IMR-90 (cell line): ENCODE results near the gene KDM8. TPM values are rescaled to one million over a fixed set of nuclear protein-coding genes. Genes with fewer than 3 reads are reported as not detected.

Experiments used
- ATAC-seq: fragments of 200-7000 bp; cut with Tn5 transposase; 2 replicates; pipeline ENCODE4 v1.9.1; 2020; ENCODE audit warnings: low read depth, mild to moderate bottlenecking, moderate library complexity
- BruUV-seq: library from RNA; stranded (reverse); fragments of 400-500 nt; replicated peaks from 2 replicates; lab custom pipeline; 2021; lab: Mats Ljungman, UMichigan
- CTCF ChIA-PET: fragments of 300-600 bp; formaldehyde crosslinking; extraction: SDS; loops from one replicate; lab custom pipeline; 2021; ENCODE audit warnings: antibody characterized with exemption; lab: Yijun Ruan, JAX
- POLR2A ChIA-PET: fragments of 300-600 bp; sonication (Branson Sonifier 250); formaldehyde crosslinking; loops from one replicate; lab custom pipeline; 2022; ENCODE audit warnings: antibody characterized with exemption; ENCODE audit not compliant: unreplicated experiment; lab: Charles Lee
- DNase-seq: peaks from one replicate; pipeline ENCODE4 v3.0.0; 2013
- H2AFZ ChIP-seq: replicated peaks from 2 replicates; pipeline ENCODE3; 2013; ENCODE audit warnings: low read length, mild to moderate bottlenecking; ENCODE audit not compliant: poor library complexity
- H2AK5ac ChIP-seq: 2 replicates; pipeline ENCODE4 v1.6.1; 2013; ENCODE audit warnings: low read depth, low read length, inconsistent platforms
- H2AK9ac ChIP-seq: replicated peaks from 2 replicates; pipeline ENCODE3; 2013; ENCODE audit warnings: mild to moderate bottlenecking, low read depth, low read length, moderate library complexity; ENCODE audit not compliant: poor library complexity
- H2BK120ac ChIP-seq: 2 replicates; pipeline ENCODE4 v1.6.1; 2013; ENCODE audit warnings: low read depth, low read length, inconsistent platforms
- H2BK15ac ChIP-seq: 3 replicates; pipeline ENCODE4 v1.6.1; 2013; ENCODE audit warnings: low read depth, low read length, inconsistent platforms
- H2BK20ac ChIP-seq: 2 replicates; pipeline ENCODE4 v1.6.1; 2013; ENCODE audit warnings: low read depth, mild to moderate bottlenecking, inconsistent platforms, low read length, moderate library complexity
- H2BK5ac ChIP-seq: 2 replicates; pipeline ENCODE4 v1.6.1; 2013; ENCODE audit warnings: mild to moderate bottlenecking, low read depth, low read length, inconsistent platforms; ENCODE audit not compliant: poor library complexity, severe bottlenecking
- H3K14ac ChIP-seq: replicated peaks from 2 replicates; pipeline ENCODE4 v1.6.1; 2013; ENCODE audit warnings: low read depth, low read length, inconsistent platforms
- H3K18ac ChIP-seq: 2 replicates; pipeline ENCODE4 v1.6.1; 2013; ENCODE audit warnings: low read depth, low read length, control low read depth
- H3K23ac ChIP-seq: 2 replicates; pipeline ENCODE4 v1.6.1; 2013; ENCODE audit warnings: low read depth, low read length, inconsistent platforms
- H3K27ac ChIP-seq: 2 replicates; pipeline ENCODE4 v1.5.1; 2013; ENCODE audit warnings: mild to moderate bottlenecking, control low read depth, low read length; ENCODE audit not compliant: insufficient read depth
- H3K27me3 ChIP-seq: 2 replicates; pipeline ENCODE4 v1.6.1; 2013; ENCODE audit warnings: low read length; ENCODE audit not compliant: control insufficient read depth, insufficient read depth
- H3K36me3 ChIP-seq: 2 replicates; pipeline ENCODE4 v1.6.1; 2013; ENCODE audit warnings: low read length, mixed read lengths; ENCODE audit not compliant: control insufficient read depth, insufficient read depth
- H3K4ac ChIP-seq: 2 replicates; pipeline ENCODE4 v1.6.1; 2013; ENCODE audit warnings: low read depth, low read length, inconsistent platforms
- H3K4me1 ChIP-seq: 2 replicates; pipeline ENCODE4 v1.6.1; 2013; ENCODE audit warnings: low read length, mixed read lengths; ENCODE audit not compliant: control insufficient read depth, insufficient read depth
- H3K4me2 ChIP-seq: 2 replicates; pipeline ENCODE4 v1.6.1; 2013; ENCODE audit warnings: low read depth, mild to moderate bottlenecking, control low read depth, low read length, moderate library complexity
- H3K4me3 ChIP-seq: 2 replicates; pipeline ENCODE4 v1.5.1; 2013; ENCODE audit warnings: low read depth, mild to moderate bottlenecking, control low read depth, low read length, moderate library complexity; ENCODE audit not compliant: insufficient read depth
- H3K56ac ChIP-seq: 2 replicates; pipeline ENCODE4 v1.6.1; 2013; ENCODE audit warnings: low read length, inconsistent platforms; ENCODE audit not compliant: insufficient read depth; ENCODE audit errors: extremely low read depth
- H3K79me1 ChIP-seq, 2 experiments: 2 replicates each; pipeline ENCODE4 v1.6.1; 2013; ENCODE audit warnings: low read length in 2 of 2, inconsistent platforms in 1 of 2, low read depth in 1 of 2
- H3K9ac ChIP-seq: 2 replicates; pipeline ENCODE4 v1.6.1; 2013; ENCODE audit warnings: low read depth, low read length, control low read depth
- H3K9me1 ChIP-seq: 2 replicates; pipeline ENCODE4 v1.6.1; 2013; ENCODE audit warnings: low read length, inconsistent platforms; ENCODE audit not compliant: insufficient read depth
- H3K9me3 ChIP-seq: 2 replicates; pipeline ENCODE4 v1.6.1; 2013; ENCODE audit warnings: low read length; ENCODE audit not compliant: control insufficient read depth, insufficient read depth
- H4K20me1 ChIP-seq: 2 replicates; pipeline ENCODE4 v1.6.1; 2013; ENCODE audit warnings: low read length, inconsistent platforms; ENCODE audit not compliant: insufficient read depth
- H4K5ac ChIP-seq: 2 replicates; pipeline ENCODE4 v1.6.1; 2013; ENCODE audit warnings: mild to moderate bottlenecking, low read depth, low read length, control low read depth
- H4K8ac ChIP-seq, 2 experiments: 2 replicates each; pipeline ENCODE4 v1.6.1; 2013; ENCODE audit warnings: low read depth in 2 of 2, low read length in 2 of 2, control low read depth in 1 of 2, inconsistent platforms in 1 of 2
- H4K91ac ChIP-seq: 2 replicates; pipeline ENCODE4 v1.6.1; 2013; ENCODE audit warnings: low read depth, low read length, inconsistent platforms; ENCODE audit not compliant: insufficient read depth
- BHLHE40 ChIP-seq: fragments of 150-350 bp; IDR thresholded peaks from 2 replicates; pipeline ENCODE4 v1.6.1; 2016; ENCODE audit warnings: mild to moderate bottlenecking, low read depth, low read length
- CEBPB ChIP-seq: IDR thresholded peaks from 2 replicates; pipeline ENCODE4 v1.6.1; 2012; ENCODE audit warnings: low read depth, low read length, improper control_type of control experiment
- CHD1 ChIP-seq: IDR thresholded peaks from 2 replicates; pipeline ENCODE4 v1.6.1; 2012; ENCODE audit warnings: low read depth, low read length, improper control_type of control experiment
- FOS ChIP-seq: fragments of 150-350 bp; IDR thresholded peaks from 2 replicates; pipeline ENCODE4 v1.6.1; 2016; ENCODE audit warnings: low read depth, low read length
- MAFK ChIP-seq: IDR thresholded peaks from 2 replicates; pipeline ENCODE4 v1.6.1; 2012; ENCODE audit warnings: low read depth, low read length, improper control_type of control experiment
- MAZ ChIP-seq: IDR thresholded peaks from 2 replicates; pipeline ENCODE4 v1.6.1; 2012; ENCODE audit warnings: low read depth, mild to moderate bottlenecking, low read length, improper control_type of control experiment, moderate library complexity, borderline replicate concordance
- MXI1 ChIP-seq: IDR thresholded peaks from 2 replicates; pipeline ENCODE4 v1.6.1; 2012; ENCODE audit warnings: low read depth, mild to moderate bottlenecking, low read length, moderate library complexity, borderline replicate concordance
- NFE2L2 ChIP-seq: fragments of 150-350 bp; IDR thresholded peaks from 2 replicates; pipeline ENCODE4 v1.6.1; 2016; ENCODE audit warnings: low read depth, mild to moderate bottlenecking, low read length
- RAD21 ChIP-seq: IDR thresholded peaks from 2 replicates; pipeline ENCODE4 v1.6.1; 2012; ENCODE audit warnings: low read length, improper control_type of control experiment
- RCOR1 ChIP-seq: IDR thresholded peaks from 2 replicates; pipeline ENCODE4 v1.6.1; 2012; ENCODE audit warnings: mild to moderate bottlenecking, low read length, improper control_type of control experiment; ENCODE audit not compliant: insufficient replicate concordance
- RFX5 ChIP-seq: IDR thresholded peaks from 2 replicates; pipeline ENCODE4 v1.8.0; 2012; ENCODE audit warnings: low read depth, mild to moderate bottlenecking, low read length, moderate library complexity
- SMC3 ChIP-seq: fragments of 150-350 bp; IDR thresholded peaks from 2 replicates; pipeline ENCODE4 v1.6.1; 2016; ENCODE audit warnings: low read depth, mild to moderate bottlenecking, antibody characterized with exemption, low read length, moderate library complexity
- WGBS, 2 experiments: methylation state at CpG; one replicate each; pipeline versions ENCODE4 v1.1.5 to v1.1.7; 2013; ENCODE audit warnings: missing lambda C conversion rate in 2 of 2; ENCODE audit not compliant: insufficient read length in 1 of 2; ENCODE audit errors: extremely low coverage in 2 of 2; 5-methylcytosine and 5-hydroxymethylcytosine counted together
- dilution Hi-C: fragments of 300-500 bp; cut with HindIII; formaldehyde crosslinking; loops from one replicate; pipeline ENCODE4 v1.14.3; 2018; ENCODE audit warnings: low sequenced_read_pairs; ENCODE audit not compliant: unreplicated experiment
- in situ Hi-C: fragments of 300-500 bp; cut with MboI; formaldehyde crosslinking; loops from 3 replicates; pipeline ENCODE4 v1.14.3; 2019; ENCODE audit warnings: low sequenced_read_pairs, inconsistent platforms, mixed read lengths
- intact Hi-C: fragments of 100-400 bp; cut with micrococcal nuclease; formaldehyde crosslinking; loops from 2 replicates; pipeline ENCODE4 v1.10.0; 2022
- polyA plus RNA-seq, 3 experiments: library from polyadenylated mRNA; depleted of rRNA; stranded (reverse); fragments of >200 nt; gene quantifications; 2 replicates each; pipeline ENCODE4 v1.2.3, GENCODE V29; 2012; ENCODE audit warnings: low replicate concordance in 1 of 3
- total RNA-seq: library from RNA; depleted of rRNA; stranded (reverse); fragments of >200 nt; gene quantifications from 2 replicates; pipeline ENCODE4 v1.2.3, GENCODE V29; 2012
- TF ChIP-seq, protein P1 (sequence below): fragments of 150-350 bp; IDR thresholded peaks from 2 replicates; pipeline ENCODE4 v1.6.1; 2016; ENCODE audit warnings: low read depth, mild to moderate bottlenecking, low read length, moderate library complexity, borderline replicate concordance
- TF ChIP-seq, protein P2 (sequence below): conservative IDR thresholded peaks from 2 replicates; pipeline ENCODE4 v1.5.1; 2012; ENCODE audit warnings: mild to moderate bottlenecking, low read depth, low read length, improper control_type of control experiment

The KDM8 gene
- total and polyA plus RNA-seq, 2 of the 4 experiments (the other 2 are of a cell fraction) = 3.2 to 3.8 TPM

DNA sequence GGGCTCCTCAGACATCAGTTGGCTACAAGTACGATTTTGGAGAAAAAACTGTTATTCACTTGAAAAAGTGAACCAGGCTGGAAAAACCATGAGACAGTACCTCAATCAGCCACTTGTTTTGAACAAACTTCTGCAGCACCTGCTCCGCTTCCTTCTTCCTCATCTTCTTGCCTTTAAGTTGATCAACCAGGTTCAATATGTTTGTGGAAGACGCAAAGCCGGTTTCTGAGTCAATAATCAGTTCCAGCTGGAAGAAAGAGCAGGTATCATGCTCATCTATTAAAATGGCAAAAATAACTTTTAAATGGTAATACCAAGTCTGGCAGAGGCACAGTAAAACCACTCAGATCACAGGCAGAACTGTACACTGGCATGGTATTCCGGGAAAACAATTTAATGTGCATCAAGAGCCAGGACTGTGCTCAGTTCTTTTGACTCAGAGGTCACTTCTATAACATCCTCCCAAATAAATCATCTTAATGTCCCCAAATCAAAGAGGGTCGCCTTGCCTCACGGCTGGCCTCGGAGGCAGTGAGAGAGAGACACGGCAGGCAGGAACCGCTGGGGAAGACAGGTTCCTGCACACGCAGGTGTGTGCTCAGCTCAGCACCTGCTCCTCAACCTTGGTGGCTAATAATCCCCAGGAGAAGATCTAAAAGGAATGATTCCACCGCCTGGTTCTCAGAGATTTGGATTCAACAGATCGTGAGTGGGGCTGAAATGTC lies 29.7 kb downstream of the KDM8 start:
- Histone ChIP-seq H2BK20ac (no peak overlapping the region), H3K4ac (no peak overlapping the region; the same call in 1 of the 2 replicates), H2BK15ac (no peak overlapping the region), H4K5ac (no peak overlapping the region), H3K9ac (no peak overlapping the region), H3K9me1 (peaks cover 16% of the 10 kb centered on the region), H3K27ac (no peak overlapping the region), H2BK5ac (no peak overlapping the region), H4K8ac (no peak overlapping the region), H3K27me3 (no peaks in the 10 kb centered on the region), H3K23ac (no peak overlapping the region), H3K4me2 (no peak overlapping the region), H4K20me1 (no peaks in the 10 kb centered on the region), H3K4me3 (no peak overlapping the region), H3K4me1 (peaks cover 16% of the 10 kb centered on the region), H2AK9ac (no peak overlapping the region), H3K9me3 (no peaks in the 10 kb centered on the region), H2AFZ (no peak overlapping the region), H3K14ac (no peak overlapping the region), H4K91ac (no peak overlapping the region), H2AK5ac (no peak overlapping the region; the same call in 1 of the 2 replicates), H2BK120ac (no peak overlapping the region), H3K56ac (no peak overlapping the region), H3K18ac (no peak overlapping the region), H3K36me3 (peaks cover 29% of the 10 kb centered on the region), H3K79me1 (peaks cover 5 to 35% of the 10 kb centered on the region in 2 experiments; a peak in 3 of 4 replicates)
- intact Hi-C loops (no loop called here), dilution Hi-C loops (no loop called here), in situ Hi-C loops (loop anchor here (5.0 kb wide), 2 partner anchors 139 to 219 kb away; no protein-coding TSS in a partner anchor)
- DNase-seq (no peak), ATAC-seq (no peak)
- BruUV-seq = no TSS peak
- POLR2A ChIA-PET = no interaction called here
- 91% methylated on average over 7 of the region's 13 CpGs; no CpG with 5 or more reads in 1 of the 2 experiments for WGBS, 2 experiments
- CTCF ChIA-PET = interaction anchor here (0.9 kb wide), 1 partner anchor 115 kb away, joined by 3 read pairs; no protein-coding TSS in a partner anchor
- TF ChIP-seq MAZ = no peak
- TF ChIP-seq CHD1 = no peak
- TF ChIP-seq CEBPB = no peak
- TF ChIP-seq MXI1 = no peak
- TF ChIP-seq SMC3 = no peak
- no peak for TF ChIP-seq NFE2L2
- TF ChIP-seq, protein P1, sequence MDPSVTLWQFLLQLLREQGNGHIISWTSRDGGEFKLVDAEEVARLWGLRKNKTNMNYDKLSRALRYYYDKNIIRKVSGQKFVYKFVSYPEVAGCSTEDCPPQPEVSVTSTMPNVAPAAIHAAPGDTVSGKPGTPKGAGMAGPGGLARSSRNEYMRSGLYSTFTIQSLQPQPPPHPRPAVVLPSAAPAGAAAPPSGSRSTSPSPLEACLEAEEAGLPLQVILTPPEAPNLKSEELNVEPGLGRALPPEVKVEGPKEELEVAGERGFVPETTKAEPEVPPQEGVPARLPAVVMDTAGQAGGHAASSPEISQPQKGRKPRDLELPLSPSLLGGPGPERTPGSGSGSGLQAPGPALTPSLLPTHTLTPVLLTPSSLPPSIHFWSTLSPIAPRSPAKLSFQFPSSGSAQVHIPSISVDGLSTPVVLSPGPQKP = no peak
- TF ChIP-seq BHLHE40 = no peak
- no peak for TF ChIP-seq RCOR1
- TF ChIP-seq FOS = no peak
- no peak for TF ChIP-seq RAD21
- TF ChIP-seq MAFK = no peak
- TF ChIP-seq RFX5 = no peak
- TF ChIP-seq, protein P2, sequence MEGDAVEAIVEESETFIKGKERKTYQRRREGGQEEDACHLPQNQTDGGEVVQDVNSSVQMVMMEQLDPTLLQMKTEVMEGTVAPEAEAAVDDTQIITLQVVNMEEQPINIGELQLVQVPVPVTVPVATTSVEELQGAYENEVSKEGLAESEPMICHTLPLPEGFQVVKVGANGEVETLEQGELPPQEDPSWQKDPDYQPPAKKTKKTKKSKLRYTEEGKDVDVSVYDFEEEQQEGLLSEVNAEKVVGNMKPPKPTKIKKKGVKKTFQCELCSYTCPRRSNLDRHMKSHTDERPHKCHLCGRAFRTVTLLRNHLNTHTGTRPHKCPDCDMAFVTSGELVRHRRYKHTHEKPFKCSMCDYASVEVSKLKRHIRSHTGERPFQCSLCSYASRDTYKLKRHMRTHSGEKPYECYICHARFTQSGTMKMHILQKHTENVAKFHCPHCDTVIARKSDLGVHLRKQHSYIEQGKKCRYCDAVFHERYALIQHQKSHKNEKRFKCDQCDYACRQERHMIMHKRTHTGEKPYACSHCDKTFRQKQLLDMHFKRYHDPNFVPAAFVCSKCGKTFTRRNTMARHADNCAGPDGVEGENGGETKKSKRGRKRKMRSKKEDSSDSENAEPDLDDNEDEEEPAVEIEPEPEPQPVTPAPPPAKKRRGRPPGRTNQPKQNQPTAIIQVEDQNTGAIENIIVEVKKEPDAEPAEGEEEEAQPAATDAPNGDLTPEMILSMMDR = no peak
